C4-2B (cell line): Measurements from ENCODE around the gene TBC1D22B.

ENCODE experiments used
- ZFX ChIP-seq: fragments of 450-650 bp; IDR thresholded peaks from 2 replicates; pipeline ENCODE4 v1.6.1; 2017
- TF ChIP-seq, protein P1 (sequence below): fragments of 450-650 bp; conservative IDR thresholded peaks from 2 replicates; pipeline ENCODE4 v1.5.1; 2017; ENCODE audit warnings: mild to moderate bottlenecking

DNA sequence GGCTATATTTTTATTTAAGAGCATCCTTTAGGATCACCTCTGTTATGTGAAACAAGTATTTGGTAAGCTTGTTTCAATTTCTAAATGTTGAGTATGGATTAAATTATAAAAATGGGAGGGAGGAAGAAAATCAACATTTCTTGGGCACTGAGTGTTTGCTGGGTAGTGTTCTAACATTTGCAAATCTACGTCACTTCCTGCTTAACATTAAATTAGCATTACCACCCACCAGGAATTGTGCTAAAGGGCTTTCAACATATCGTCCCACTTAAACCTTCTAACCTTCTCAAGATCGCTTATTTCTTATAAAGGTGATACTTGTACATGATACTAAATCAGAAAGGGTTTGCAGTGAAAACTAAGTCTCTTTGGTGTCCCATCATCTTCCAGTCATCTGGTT is 8.3 kb downstream of the TBC1D22B start:
- TF ChIP-seq, protein P1, sequence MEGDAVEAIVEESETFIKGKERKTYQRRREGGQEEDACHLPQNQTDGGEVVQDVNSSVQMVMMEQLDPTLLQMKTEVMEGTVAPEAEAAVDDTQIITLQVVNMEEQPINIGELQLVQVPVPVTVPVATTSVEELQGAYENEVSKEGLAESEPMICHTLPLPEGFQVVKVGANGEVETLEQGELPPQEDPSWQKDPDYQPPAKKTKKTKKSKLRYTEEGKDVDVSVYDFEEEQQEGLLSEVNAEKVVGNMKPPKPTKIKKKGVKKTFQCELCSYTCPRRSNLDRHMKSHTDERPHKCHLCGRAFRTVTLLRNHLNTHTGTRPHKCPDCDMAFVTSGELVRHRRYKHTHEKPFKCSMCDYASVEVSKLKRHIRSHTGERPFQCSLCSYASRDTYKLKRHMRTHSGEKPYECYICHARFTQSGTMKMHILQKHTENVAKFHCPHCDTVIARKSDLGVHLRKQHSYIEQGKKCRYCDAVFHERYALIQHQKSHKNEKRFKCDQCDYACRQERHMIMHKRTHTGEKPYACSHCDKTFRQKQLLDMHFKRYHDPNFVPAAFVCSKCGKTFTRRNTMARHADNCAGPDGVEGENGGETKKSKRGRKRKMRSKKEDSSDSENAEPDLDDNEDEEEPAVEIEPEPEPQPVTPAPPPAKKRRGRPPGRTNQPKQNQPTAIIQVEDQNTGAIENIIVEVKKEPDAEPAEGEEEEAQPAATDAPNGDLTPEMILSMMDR, result no peak
- TF ChIP-seq ZFX, result no peak
